ENCODE measurements around the gene HDC. TPM values are rescaled to one million over a fixed set of nuclear protein-coding genes. Genes with fewer than 3 reads are reported as not detected.

Gene HDC
- total RNA-seq = 0.62 TPM
- 1 to 10 TPM in 2 of 8 donors, under 1 TPM in 6; 0.29 to 1.6 (median 0.59) TPM for polyA plus RNA-seq (ENCODE audit: insufficient read depth in 1 of 8, insufficient read length in 8 of 8, low replicate concordance in 1 of 8)
- long read RNA-seq, donor 1 = 0 reads
- long read RNA-seq, donor 2 = 0 reads
- long read RNA-seq, donor 3 = 0 reads
- long read RNA-seq, donor 4 = 0 reads
- long read RNA-seq, donor 5 = 0 reads
- long read RNA-seq, donor 6 = 0 reads
- long read RNA-seq, donor 7 = 0 reads
- long read RNA-seq, donor 8 = 0 reads
- long read RNA-seq, donor 9, partial matches to known transcripts = 0 of 1 reads
- long read RNA-seq, donor 9, other reads (novel, unspliced or antisense) = 0 of 1 reads
- long read RNA-seq, donor 10 = 0 reads
- long read RNA-seq, donor 11 = 0 reads

GRCh38 chr15:50265620-50266019 lies at the start of gene HDC:
TSS of gene HDC (minus strand) at chr15:50265726. CDS start at chr15:50265623, 103 bp downstream.
- Histone ChIP-seq H3K4me1 (ENCODE audit: control insufficient read depth, insufficient read depth, low read length) (no peaks in the 10 kb centered on the region), H3K9me3 (replicated peaks; ENCODE audit: control insufficient read depth, low read depth, low read length) (peaks cover 3% of the 10 kb centered on the region), H3K36me3 (ENCODE audit: control insufficient read depth, insufficient read depth, low read length) (no peaks in the 10 kb centered on the region), H3K27me3 (ENCODE audit: control insufficient read depth, insufficient read depth, low read length) (no peaks in the 10 kb centered on the region), H3K27ac (ENCODE audit: low read length) (no peak within 1 kb of the TSS), H3K4me3 (ENCODE audit: low read length) (no peak within 1 kb of the TSS)
- no peak for DNase-seq
- WGBS (ENCODE audit: insufficient coverage) = 32% methylated on average over 9 of the region's 9 CpGs

DNA sequence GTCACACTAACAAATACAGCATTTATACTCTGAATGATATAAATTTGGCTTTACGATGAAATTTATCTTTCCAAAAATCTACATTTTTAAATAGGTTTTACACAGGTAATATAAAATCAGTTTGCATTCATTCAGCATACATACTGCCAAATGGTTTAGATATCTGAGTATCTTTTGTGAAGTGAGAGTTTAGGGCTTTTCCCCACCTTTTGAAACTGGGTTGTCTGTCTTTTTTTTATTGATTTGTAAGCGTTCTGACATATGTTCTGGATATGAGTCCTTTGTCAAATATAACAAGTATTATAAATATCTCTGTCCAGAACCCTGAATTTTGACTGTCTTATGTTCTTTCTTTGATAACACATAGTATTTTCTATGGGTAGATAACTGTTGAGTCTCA lies 47.1 kb upstream of the HDC start:
- WGBS (ENCODE audit: insufficient coverage) = no CpG with 5 or more reads among the region's 2 CpGs
- H3K36me3 ChIP-seq (ENCODE audit: control insufficient read depth, insufficient read depth, low read length) = peaks cover 6% of the 10 kb centered on the region
- DNase-seq = no peak
- no peak overlapping the region for H3K4me3 ChIP-seq (ENCODE audit: low read length)
- H3K9me3 ChIP-seq (replicated peaks; ENCODE audit: control insufficient read depth, low read depth, low read length) = peaks cover 6% of the 10 kb centered on the region
- H3K4me1 ChIP-seq (ENCODE audit: control insufficient read depth, insufficient read depth, low read length) = no peaks in the 10 kb centered on the region
- no peaks in the 10 kb centered on the region for H3K27me3 ChIP-seq (ENCODE audit: control insufficient read depth, insufficient read depth, low read length)
- H3K27ac ChIP-seq (ENCODE audit: low read length) = no peak overlapping the region

GRCh38 chr15:50307799-50308198 lies 42.3 kb upstream of the HDC start:
- H3K4me3 ChIP-seq (ENCODE audit: low read length) = no peak overlapping the region
- peaks cover 10% of the 10 kb centered on the region for H3K36me3 ChIP-seq (ENCODE audit: control insufficient read depth, insufficient read depth, low read length)
- no peaks in the 10 kb centered on the region for H3K27me3 ChIP-seq (ENCODE audit: control insufficient read depth, insufficient read depth, low read length)
- H3K4me1 ChIP-seq (ENCODE audit: control insufficient read depth, insufficient read depth, low read length) = no peaks in the 10 kb centered on the region
- H3K27ac ChIP-seq (ENCODE audit: low read length) = no peak overlapping the region
- DNase-seq = no peak
- H3K9me3 ChIP-seq (replicated peaks; ENCODE audit: control insufficient read depth, low read depth, low read length) = peaks cover 14% of the 10 kb centered on the region

- H3K27me3 ChIP-seq (ENCODE audit: control insufficient read depth, insufficient read depth, low read length) = no peaks in the 10 kb centered on the region
- peaks cover 14% of the 10 kb centered on the region for H3K9me3 ChIP-seq (replicated peaks; ENCODE audit: control insufficient read depth, low read depth, low read length)
- no peak overlapping the region for H3K4me3 ChIP-seq (ENCODE audit: low read length)
- H3K4me1 ChIP-seq (ENCODE audit: control insufficient read depth, insufficient read depth, low read length) = no peaks in the 10 kb centered on the region
- no peak overlapping the region for H3K27ac ChIP-seq (ENCODE audit: low read length)
- peak; percentile 75 for DNase-seq
- WGBS (ENCODE audit: insufficient coverage) = no CpG with 5 or more reads among the region's 1 CpG
- peaks cover 17% of the 10 kb centered on the region for H3K36me3 ChIP-seq (ENCODE audit: control insufficient read depth, insufficient read depth, low read length)
These were observed 39.3 kb upstream of the HDC start for GRCh38 chr15:50304836-50305235.

- no peaks in the 10 kb centered on the region for H3K4me1 ChIP-seq (ENCODE audit: control insufficient read depth, insufficient read depth, low read length)
- no CpG with 5 or more reads among the region's 1 CpG for WGBS (ENCODE audit: insufficient coverage)
These were observed 37.1 kb upstream of the HDC start for GRCh38 chr15:50302581-50302980.

DNA sequence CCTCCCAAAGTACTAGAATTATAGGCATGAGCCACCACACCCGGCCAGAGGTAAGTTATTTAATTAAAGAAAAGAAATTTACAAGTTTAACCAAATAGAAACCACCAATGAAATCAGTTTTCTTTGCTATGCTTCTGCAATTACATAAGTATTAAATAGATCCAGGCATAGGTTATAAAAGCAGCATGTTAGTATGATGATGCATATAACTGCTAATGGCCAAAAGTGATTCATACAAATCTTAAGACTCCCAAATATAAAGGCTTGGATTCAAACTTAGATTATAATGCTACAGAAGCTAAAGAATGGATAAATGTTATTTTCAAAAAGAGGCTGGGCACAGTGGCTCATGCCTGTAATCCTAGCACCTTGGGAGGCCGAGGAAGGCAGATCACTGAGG lies 32.8 kb upstream of the HDC start:
- 100% methylated on average over 1 of the region's 2 CpGs for WGBS (ENCODE audit: insufficient coverage)
- DNase-seq = no peak
- Histone ChIP-seq H3K4me1 (ENCODE audit: control insufficient read depth, insufficient read depth, low read length) (no peaks in the 10 kb centered on the region), H3K27ac (ENCODE audit: low read length) (no peak overlapping the region), H3K36me3 (ENCODE audit: control insufficient read depth, insufficient read depth, low read length) (peaks cover 13% of the 10 kb centered on the region), H3K9me3 (replicated peaks; ENCODE audit: control insufficient read depth, low read depth, low read length) (no peaks in the 10 kb centered on the region), H3K4me3 (ENCODE audit: low read length) (no peak overlapping the region), H3K27me3 (ENCODE audit: control insufficient read depth, insufficient read depth, low read length) (no peaks in the 10 kb centered on the region)

More at GRCh38 chr15:50302581-50302980, 37.1 kb upstream of the HDC start:
- Histone ChIP-seq H3K4me3 (ENCODE audit: low read length) (no peak overlapping the region), H3K36me3 (ENCODE audit: control insufficient read depth, insufficient read depth, low read length) (peaks cover 14% of the 10 kb centered on the region), H3K27me3 (ENCODE audit: control insufficient read depth, insufficient read depth, low read length) (no peaks in the 10 kb centered on the region), H3K27ac (ENCODE audit: low read length) (no peak overlapping the region), H3K9me3 (replicated peaks; ENCODE audit: control insufficient read depth, low read depth, low read length) (peaks cover 8% of the 10 kb centered on the region)
- DNase-seq = no peak

DNA sequence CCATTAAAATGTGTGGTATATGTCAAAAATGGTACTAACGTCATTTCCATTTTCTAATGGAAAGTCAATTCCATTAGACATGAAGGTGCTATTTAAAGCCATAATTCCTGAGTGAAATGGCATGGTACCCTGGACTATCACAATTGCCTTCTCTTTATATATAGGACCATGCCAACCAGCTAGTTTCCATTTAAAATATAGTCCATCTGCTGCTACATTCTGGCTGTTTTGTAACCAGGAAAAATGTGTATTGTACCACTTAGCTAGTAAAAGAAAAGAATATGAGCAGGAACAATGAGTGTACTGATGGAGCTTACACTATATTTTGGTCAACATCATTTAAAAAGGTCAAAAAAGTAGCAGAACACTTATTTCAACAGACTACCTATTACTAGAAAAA lies 30.4 kb upstream of the HDC start:
- H3K9me3 ChIP-seq (replicated peaks; ENCODE audit: control insufficient read depth, low read depth, low read length) = no peaks in the 10 kb centered on the region
- no peak overlapping the region for H3K4me3 ChIP-seq (ENCODE audit: low read length)
- H3K4me1 ChIP-seq (ENCODE audit: control insufficient read depth, insufficient read depth, low read length) = no peaks in the 10 kb centered on the region
- WGBS (ENCODE audit: insufficient coverage) = no CpG with 5 or more reads among the region's 1 CpG
- no peaks in the 10 kb centered on the region for H3K27me3 ChIP-seq (ENCODE audit: control insufficient read depth, insufficient read depth, low read length)
- no peak for DNase-seq
- H3K27ac ChIP-seq (ENCODE audit: low read length) = no peak overlapping the region
- H3K36me3 ChIP-seq (ENCODE audit: control insufficient read depth, insufficient read depth, low read length) = peaks cover 6% of the 10 kb centered on the region

GRCh38 chr15:50289749-50290148 lies 24.2 kb upstream of the HDC start:
- no peak for DNase-seq
- no peaks in the 10 kb centered on the region for H3K27me3 ChIP-seq (ENCODE audit: control insufficient read depth, insufficient read depth, low read length)
- H3K36me3 ChIP-seq (ENCODE audit: control insufficient read depth, insufficient read depth, low read length) = peaks cover 13% of the 10 kb centered on the region
- WGBS (ENCODE audit: insufficient coverage) = no CpG with 5 or more reads among the region's 2 CpGs
- H3K4me3 ChIP-seq (ENCODE audit: low read length) = no peak overlapping the region
- no peaks in the 10 kb centered on the region for H3K4me1 ChIP-seq (ENCODE audit: control insufficient read depth, insufficient read depth, low read length)
- no peaks in the 10 kb centered on the region for H3K9me3 ChIP-seq (replicated peaks; ENCODE audit: control insufficient read depth, low read depth, low read length)
- H3K27ac ChIP-seq (ENCODE audit: low read length) = no peak overlapping the region

- Histone ChIP-seq H3K27me3 (ENCODE audit: control insufficient read depth, insufficient read depth, low read length) (no peaks in the 10 kb centered on the region), H3K27ac (ENCODE audit: low read length) (no peak overlapping the region), H3K4me3 (ENCODE audit: low read length) (no peak overlapping the region), H3K9me3 (replicated peaks; ENCODE audit: control insufficient read depth, low read depth, low read length) (no peaks in the 10 kb centered on the region), H3K36me3 (ENCODE audit: control insufficient read depth, insufficient read depth, low read length) (peaks cover 15% of the 10 kb centered on the region), H3K4me1 (ENCODE audit: control insufficient read depth, insufficient read depth, low read length) (no peaks in the 10 kb centered on the region)
- DNase-seq = no peak
- WGBS (ENCODE audit: insufficient coverage) = 90% methylated on average over 3 of the region's 6 CpGs
These were observed 22.0 kb upstream of the HDC start for GRCh38 chr15:50287324-50288116.

- no peaks in the 10 kb centered on the region for H3K9me3 ChIP-seq (replicated peaks; ENCODE audit: control insufficient read depth, low read depth, low read length)
- peaks cover 2% of the 10 kb centered on the region for H3K36me3 ChIP-seq (ENCODE audit: control insufficient read depth, insufficient read depth, low read length)
- WGBS (ENCODE audit: insufficient coverage) = no CpG with 5 or more reads among the region's 5 CpGs
- no peak overlapping the region for H3K4me3 ChIP-seq (ENCODE audit: low read length)
- no peaks in the 10 kb centered on the region for H3K4me1 ChIP-seq (ENCODE audit: control insufficient read depth, insufficient read depth, low read length)
- H3K27ac ChIP-seq (ENCODE audit: low read length) = no peak overlapping the region
- no peak for DNase-seq
- no peaks in the 10 kb centered on the region for H3K27me3 ChIP-seq (ENCODE audit: control insufficient read depth, insufficient read depth, low read length)
These were observed 15.9 kb upstream of the HDC start for GRCh38 chr15:50281427-50281826.
